HG03139 (cell line): Measurements from ENCODE around the gene SETD5.

Source experiments
- ATAC-seq: cut with Tn5 transposase; IDR thresholded peaks from one replicate; pipeline ENCODE4 v1.9.1; 2021; ENCODE audit not compliant: unreplicated experiment

The SETD5 gene

GRCh38 chr3:9388562-9389272, 8.7 kb upstream of the SETD5 start:
- ATAC-seq = no peak

- no peak for ATAC-seq
These were observed 7.0 kb upstream of the SETD5 start for GRCh38 chr3:9390265-9390888.

- no peak for ATAC-seq
These were observed 5.4 kb upstream of the SETD5 start for GRCh38 chr3:9392041-9392440.

GRCh38 chr3:9395570-9396300, 1.7 kb upstream of the SETD5 start:
- no peak for ATAC-seq

- peak; percentile 26 for ATAC-seq
These were observed 1.1 kb upstream of the SETD5 start for GRCh38 chr3:9396301-9396631.

GRCh38 chr3:9396632-9397331, 633 bp upstream of the SETD5 start:
- ATAC-seq = peak; percentile 68

- ATAC-seq = no peak
These were observed 688 bp downstream of the SETD5 start for GRCh38 chr3:9397906-9398699.

GRCh38 chr3:9398700-9399336, 1.4 kb downstream of the SETD5 start:
- no peak for ATAC-seq

- no peak for ATAC-seq
These were observed 1.9 kb downstream of the SETD5 start for GRCh38 chr3:9399337-9399703.

GRCh38 chr3:9399746-9400145, 2.3 kb downstream of the SETD5 start:
- no peak for ATAC-seq

GRCh38 chr3:9400616-9401015, 3.2 kb downstream of the SETD5 start:
- no peak for ATAC-seq

- ATAC-seq = no peak
These were observed 4.6 kb downstream of the SETD5 start for GRCh38 chr3:9401986-9402385.

- no peak for ATAC-seq
These were observed 5.2 kb downstream of the SETD5 start for GRCh38 chr3:9402410-9403228.

GRCh38 chr3:9403463-9403862, 6.0 kb downstream of the SETD5 start:
- ATAC-seq = no peak

GRCh38 chr3:9404680-9405079, 7.3 kb downstream of the SETD5 start:
- ATAC-seq = no peak

GRCh38 chr3:9405756-9406155, 8.3 kb downstream of the SETD5 start:
- ATAC-seq = no peak

- ATAC-seq = no peak
These were observed 9.6 kb downstream of the SETD5 start for GRCh38 chr3:9406856-9407626.

GRCh38 chr3:9408061-9408460, 10.6 kb downstream of the SETD5 start:
- no peak for ATAC-seq

GRCh38 chr3:9408546-9408945, 11.1 kb downstream of the SETD5 start:
- ATAC-seq = no peak
